ENCODE data around the gene ERV3-1.

DNA sequence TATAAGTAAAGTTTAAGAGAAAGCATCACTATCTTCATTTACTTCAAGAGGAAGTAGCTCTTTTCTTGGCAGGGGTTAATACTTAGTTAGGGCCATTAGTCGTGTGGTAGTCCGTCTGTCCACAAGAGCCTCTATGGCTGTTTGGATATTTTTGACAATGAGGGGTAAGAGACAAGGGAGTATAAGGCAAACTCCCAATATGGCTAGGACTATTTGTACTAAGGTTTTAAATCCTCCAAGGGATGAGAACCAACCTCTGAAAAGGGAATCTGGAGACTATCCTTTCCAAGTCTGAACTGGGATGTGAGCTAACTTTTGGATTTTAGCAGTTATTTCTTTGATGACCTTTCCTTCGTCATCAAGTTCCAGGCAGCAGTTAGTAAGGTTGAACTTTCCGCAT, 15.6 kb downstream of the ERV3-1 start, which contains the start of gene ZNF117:
- TF ChIP-seq NFXL1 (CRISPR knock-in tag; IDR thresholded peaks at IDR 0.05): no peak
- no peak for TF ChIP-seq POLR2A (conservative IDR thresholded peaks at IDR 0.05)
- no peak for TF ChIP-seq HDAC2 (IDR thresholded peaks at IDR 0.05)
- TF ChIP-seq GABPA (tag; conservative IDR thresholded peaks at IDR 0.05; ENCODE audit: low read depth): no peak
- no peak for TF ChIP-seq SAFB (IDR thresholded peaks at IDR 0.05; ENCODE audit: borderline replicate concordance, low read depth, low read length)
- TF ChIP-seq, protein P1, sequence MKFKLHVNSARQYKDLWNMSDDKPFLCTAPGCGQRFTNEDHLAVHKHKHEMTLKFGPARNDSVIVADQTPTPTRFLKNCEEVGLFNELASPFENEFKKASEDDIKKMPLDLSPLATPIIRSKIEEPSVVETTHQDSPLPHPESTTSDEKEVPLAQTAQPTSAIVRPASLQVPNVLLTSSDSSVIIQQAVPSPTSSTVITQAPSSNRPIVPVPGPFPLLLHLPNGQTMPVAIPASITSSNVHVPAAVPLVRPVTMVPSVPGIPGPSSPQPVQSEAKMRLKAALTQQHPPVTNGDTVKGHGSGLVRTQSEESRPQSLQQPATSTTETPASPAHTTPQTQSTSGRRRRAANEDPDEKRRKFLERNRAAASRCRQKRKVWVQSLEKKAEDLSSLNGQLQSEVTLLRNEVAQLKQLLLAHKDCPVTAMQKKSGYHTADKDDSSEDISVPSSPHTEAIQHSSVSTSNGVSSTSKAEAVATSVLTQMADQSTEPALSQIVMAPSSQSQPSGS (CRISPR knock-in tag; IDR thresholded peaks at IDR 0.05): no peak
- no peak for TF ChIP-seq HMGXB4 (CRISPR knock-in tag; IDR thresholded peaks at IDR 0.05)
- TF ChIP-seq PTTG1 (tag; IDR thresholded peaks at IDR 0.05; ENCODE audit: low read depth): no peak
- TF ChIP-seq PHF8 (IDR thresholded peaks at IDR 0.05; ENCODE audit: borderline replicate concordance, low read length): no peak
- TF ChIP-seq NR2F6 (CRISPR knock-in tag; IDR thresholded peaks at IDR 0.05): no peak

Measured in K562 (cell line).